ENCODE measurements around the gene FUCA2.

DNA sequence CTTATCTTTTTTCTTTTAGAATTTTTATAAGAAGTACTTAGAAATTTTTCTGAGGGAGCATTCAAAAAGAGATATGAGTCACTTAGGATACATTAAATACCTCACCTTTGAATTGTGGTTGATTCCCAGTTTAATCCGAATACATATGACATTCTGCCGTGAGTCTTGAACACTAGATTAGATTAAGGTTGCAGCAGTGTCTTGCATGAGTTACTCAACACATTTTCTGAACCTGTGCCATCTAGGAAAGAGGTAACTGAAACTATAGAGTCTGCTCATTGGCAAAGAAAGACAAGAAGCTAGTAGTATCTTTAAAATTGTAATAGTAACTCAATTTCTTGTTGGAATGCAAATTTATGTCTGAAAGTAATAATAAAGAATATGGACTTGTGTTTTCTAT lies 46.0 kb downstream of the FUCA2 start:
- TF ChIP-seq, protein P1, sequence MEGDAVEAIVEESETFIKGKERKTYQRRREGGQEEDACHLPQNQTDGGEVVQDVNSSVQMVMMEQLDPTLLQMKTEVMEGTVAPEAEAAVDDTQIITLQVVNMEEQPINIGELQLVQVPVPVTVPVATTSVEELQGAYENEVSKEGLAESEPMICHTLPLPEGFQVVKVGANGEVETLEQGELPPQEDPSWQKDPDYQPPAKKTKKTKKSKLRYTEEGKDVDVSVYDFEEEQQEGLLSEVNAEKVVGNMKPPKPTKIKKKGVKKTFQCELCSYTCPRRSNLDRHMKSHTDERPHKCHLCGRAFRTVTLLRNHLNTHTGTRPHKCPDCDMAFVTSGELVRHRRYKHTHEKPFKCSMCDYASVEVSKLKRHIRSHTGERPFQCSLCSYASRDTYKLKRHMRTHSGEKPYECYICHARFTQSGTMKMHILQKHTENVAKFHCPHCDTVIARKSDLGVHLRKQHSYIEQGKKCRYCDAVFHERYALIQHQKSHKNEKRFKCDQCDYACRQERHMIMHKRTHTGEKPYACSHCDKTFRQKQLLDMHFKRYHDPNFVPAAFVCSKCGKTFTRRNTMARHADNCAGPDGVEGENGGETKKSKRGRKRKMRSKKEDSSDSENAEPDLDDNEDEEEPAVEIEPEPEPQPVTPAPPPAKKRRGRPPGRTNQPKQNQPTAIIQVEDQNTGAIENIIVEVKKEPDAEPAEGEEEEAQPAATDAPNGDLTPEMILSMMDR (IDR thresholded peaks at IDR 0.05; ENCODE audit: control extremely low read depth in 1 of 3, insufficient read depth in 1 of 3, low read depth in 1 of 3, low read length in 3 of 3) = no peak
- no peak for TF ChIP-seq POLR2A (IDR thresholded peaks at IDR 0.05; ENCODE audit: control extremely low read depth in 1 of 2, low read depth in 2 of 2, low read length in 2 of 2)

Data from H1 (cell line).